Ramos (cell line): Measurements from ENCODE around the gene MAGEB17.
"Not testable (repeated sequence)": the region's sequence is repeated elsewhere in the genome, so short reads cannot be mapped to it uniquely, and the experiment has no call there.

Source experiments
- in situ Hi-C: fragments of 300-500 bp; cut with MboI; formaldehyde crosslinking; loops from one replicate; pipeline ENCODE4 v1.14.3; 2022; ENCODE audit warnings: low sequenced_read_pairs; ENCODE audit not compliant: unreplicated experiment

The MAGEB17 gene

GRCh38 chrX:16155581-16156096 is 11.6 kb upstream of the MAGEB17 start:
- in situ Hi-C loops: no loop called here

- in situ Hi-C loops: no loop called here
Measured at GRCh38 chrX:16156692-16157331, 10.5 kb upstream of the MAGEB17 start.

- in situ Hi-C loops: no loop called here
Measured at GRCh38 chrX:16160729-16161128, 6.6 kb upstream of the MAGEB17 start.

GRCh38 chrX:16161173-16161572 is 6.1 kb upstream of the MAGEB17 start:
- in situ Hi-C loops: not testable (repeated sequence)

- in situ Hi-C loops: no loop called here
Measured at GRCh38 chrX:16162391-16162790, 4.9 kb upstream of the MAGEB17 start.

- in situ Hi-C loops: no loop called here
Measured at GRCh38 chrX:16164748-16165147, 2.5 kb upstream of the MAGEB17 start.

GRCh38 chrX:16171039-16171438 is 3.8 kb downstream of the MAGEB17 start:
- in situ Hi-C loops: no loop called here

- in situ Hi-C loops: no loop called here
Measured at GRCh38 chrX:16171944-16172343, 4.7 kb downstream of the MAGEB17 start.

- in situ Hi-C loops: no loop called here
Measured at GRCh38 chrX:16172391-16172790, 5.1 kb downstream of the MAGEB17 start.

GRCh38 chrX:16175329-16176061 is 8.2 kb downstream of the MAGEB17 start:
- in situ Hi-C loops: no loop called here

GRCh38 chrX:16177260-16177659 is 10.0 kb downstream of the MAGEB17 start:
- in situ Hi-C loops: no loop called here

GRCh38 chrX:16183843-16184242 is 16.6 kb downstream of the MAGEB17 start:
- in situ Hi-C loops: not testable (repeated sequence)

GRCh38 chrX:16185725-16186136 is 18.4 kb downstream of the MAGEB17 start:
- in situ Hi-C loops: no loop called here

GRCh38 chrX:16186380-16187007 is 19.2 kb downstream of the MAGEB17 start:
- in situ Hi-C loops: no loop called here

GRCh38 chrX:16187024-16187760 is 19.9 kb downstream of the MAGEB17 start:
- in situ Hi-C loops: no loop called here

GRCh38 chrX:16188687-16189086 is 21.4 kb downstream of the MAGEB17 start:
- in situ Hi-C loops: no loop called here

GRCh38 chrX:16191605-16192004 is 24.3 kb downstream of the MAGEB17 start:
- in situ Hi-C loops: no loop called here

- in situ Hi-C loops: no loop called here
Measured at GRCh38 chrX:16196829-16197228, 29.5 kb downstream of the MAGEB17 start.

- in situ Hi-C loops: no loop called here
Measured at GRCh38 chrX:16199343-16199742, 32.1 kb downstream of the MAGEB17 start.

GRCh38 chrX:16202943-16203342 is 35.7 kb downstream of the MAGEB17 start:
- in situ Hi-C loops: no loop called here

GRCh38 chrX:16204538-16204937 is 37.3 kb downstream of the MAGEB17 start:
- in situ Hi-C loops: no loop called here
